ENCODE data around the gene SSR1. TPM values are rescaled to one million over a fixed set of nuclear protein-coding genes. Genes with fewer than 3 reads are reported as not detected.

Gene SSR1
- total and polyA plus RNA-seq, 9 of the 15 experiments (the other 6 are each of a cell fraction or from before 2014, with no cell fraction given): 87.7 to 220 (median 144) TPM

- Histone ChIP-seq H3K27ac (ENCODE audit: extremely low read depth, low read depth, low read length) (no peak overlapping the region), H3K79me2 (ENCODE audit: control insufficient read depth, insufficient read depth, low read length) (no peaks in the 10 kb centered on the region), H3K9ac (ENCODE audit: insufficient read depth in 1 of 2, low read depth in 2 of 2, low read length in 2 of 2) (no peak overlapping the region), H2AFZ (ENCODE audit: low read depth, low read length) (no peak overlapping the region), H3K4me3 (no peak overlapping the region), H3K4me2 (ENCODE audit: insufficient read depth, low read length) (no peak overlapping the region), H3K27me3 (ENCODE audit: control insufficient read depth in 2 of 2, insufficient read depth in 2 of 2, low read length in 2 of 2) (no peaks in the 10 kb centered on the region), H3K4me1 (replicated peaks in 1 of 2; ENCODE audit: control insufficient read depth in 2 of 2, insufficient read depth in 2 of 2, low read length in 2 of 2) (peaks cover 13 to 18% of the 10 kb centered on the region in 2 experiments; a peak in 4 of 5 replicates), H3K36me3 (ENCODE audit: control insufficient read depth, insufficient read depth, low read length) (peaks cover 65% of the 10 kb centered on the region), H4K20me1 (replicated peaks; ENCODE audit: control insufficient read depth, insufficient read depth, low read length) (peaks cover 3% of the 10 kb centered on the region; the same call in 1 of the 2 replicates), H3K9me3 (replicated peaks; ENCODE audit: control insufficient read depth, insufficient read depth, low read depth, low read length) (no peaks in the 10 kb centered on the region), H3K9me1 (ENCODE audit: control insufficient read depth, insufficient read depth, low read length) (no peaks in the 10 kb centered on the region)
- no peak for FAIRE-seq
- POLR2A ChIA-PET: no interaction called here
- in situ Hi-C loops (cut with MboI): no loop called here
- no peak for ATAC-seq
- CTCF ChIA-PET (ENCODE audit: low intra/inter-chr PET ratio): interaction anchor here (0.6 to 0.7 kb wide), 2 partner anchors 10 to 589 kb away, joined by 4 to 7 read pairs; no protein-coding TSS in a partner anchor
- DNase-seq (ENCODE audit: extremely low read depth in 1 of 4, low spot score in 3 of 4): no peak
- no peak for TF ChIP-seq ZNF583 (CRISPR knock-in tag; IDR thresholded peaks at IDR 0.05)
- no peak for TF ChIP-seq ZNF668 (CRISPR knock-in tag; IDR thresholded peaks at IDR 0.05)
- no peak for TF ChIP-seq NFATC3 (IDR thresholded peaks at IDR 0.05)
- no peak for TF ChIP-seq SREBF2 (CRISPR knock-in tag; IDR thresholded peaks at IDR 0.05)
- no peak for TF ChIP-seq ZSCAN29 (IDR thresholded peaks at IDR 0.05)
- no peak for TF ChIP-seq CBFA2T3 (IDR thresholded peaks at IDR 0.05)
- intact Hi-C loops (cut with micrococcal nuclease): no loop called here
- BruUV-seq (replicated peaks): no TSS peak
- WGBS (ENCODE audit: insufficient coverage, low coverage, missing lambda C conversion rate): 95% methylated on average over 8 of the region's 8 CpGs
Observed at GRCh38 chr6:7250812-7251211, 62.2 kb downstream of the SSR1 start.

DNA sequence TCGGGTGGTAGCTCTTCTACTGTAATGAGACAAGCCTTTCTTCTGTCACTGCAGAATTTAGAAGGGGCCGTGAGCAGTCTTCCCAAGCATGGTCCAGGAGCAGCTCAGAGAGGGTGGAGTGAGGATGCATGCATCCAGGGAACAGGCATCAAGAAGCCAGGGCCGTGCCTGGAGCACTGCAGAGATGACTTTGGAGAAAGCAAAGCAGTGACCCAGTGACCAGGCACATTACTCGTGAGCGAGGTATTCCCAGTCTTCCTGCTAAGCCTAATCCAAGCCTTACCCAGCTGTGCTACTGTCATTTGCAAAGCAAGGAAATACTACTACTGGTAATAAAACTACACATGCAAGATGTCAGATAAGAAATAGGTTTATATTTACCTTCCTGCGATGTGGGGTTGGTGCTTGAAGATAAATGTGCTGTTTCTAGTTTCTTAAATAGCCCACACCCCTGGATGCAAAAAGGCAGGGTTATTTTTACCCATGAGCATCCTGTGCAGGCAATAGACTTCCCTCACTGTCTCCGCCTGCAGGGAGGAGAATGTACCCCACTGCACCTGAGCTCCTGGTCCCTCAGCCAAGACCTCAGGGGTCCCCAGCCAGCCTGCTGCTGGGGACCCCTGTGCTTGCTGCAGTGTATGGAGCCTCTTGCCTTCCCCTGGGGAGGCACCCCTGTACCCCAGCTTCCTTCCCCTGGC, 62.9 kb downstream of the SSR1 start:
- Histone ChIP-seq H3K9me1 (ENCODE audit: control insufficient read depth, insufficient read depth, low read length) (no peaks in the 10 kb centered on the region), H3K79me2 (ENCODE audit: control insufficient read depth, insufficient read depth, low read length) (no peaks in the 10 kb centered on the region), H3K4me3 (no peak overlapping the region), H3K27ac (ENCODE audit: extremely low read depth, low read depth, low read length) (no peak overlapping the region), H3K36me3 (ENCODE audit: control insufficient read depth, insufficient read depth, low read length) (peaks cover 72% of the 10 kb centered on the region), H3K9ac (ENCODE audit: insufficient read depth in 1 of 2, low read depth in 2 of 2, low read length in 2 of 2) (no peak overlapping the region), H4K20me1 (replicated peaks; ENCODE audit: control insufficient read depth, insufficient read depth, low read length) (peaks cover 3% of the 10 kb centered on the region; the same call in 1 of the 2 replicates), H3K9me3 (replicated peaks; ENCODE audit: control insufficient read depth, insufficient read depth, low read depth, low read length) (no peaks in the 10 kb centered on the region), H3K4me1 (replicated peaks in 1 of 2; ENCODE audit: control insufficient read depth in 2 of 2, insufficient read depth in 2 of 2, low read length in 2 of 2) (peaks cover 9 to 15% of the 10 kb centered on the region in 2 experiments; a peak in 4 of 5 replicates), H3K4me2 (ENCODE audit: insufficient read depth, low read length) (no peak overlapping the region), H2AFZ (ENCODE audit: low read depth, low read length) (no peak overlapping the region), H3K27me3 (ENCODE audit: control insufficient read depth in 2 of 2, insufficient read depth in 2 of 2, low read length in 2 of 2) (no peaks in the 10 kb centered on the region)
- intact Hi-C loops (cut with micrococcal nuclease): loop anchor here (10.0 kb wide), 1 partner anchor 325 kb away; no protein-coding TSS in a partner anchor
- ATAC-seq (no peak), DNase-seq (ENCODE audit: extremely low read depth in 1 of 4, low spot score in 3 of 4) (no peak), FAIRE-seq (no peak)
- in situ Hi-C loops (cut with MboI): loop anchor here (25.0 kb wide), 1 partner anchor 563 kb away; no protein-coding TSS in a partner anchor
- BruUV-seq (replicated peaks): no TSS peak
- 78% methylated on average over 7 of the region's 7 CpGs for WGBS (ENCODE audit: insufficient coverage, low coverage, missing lambda C conversion rate)
- TF ChIP-seq SUPT5H (IDR thresholded peaks at IDR 0.05): 0 out of 2 replicates have a peak, but pooled peaks have one; percentile 17
- no peak for TF ChIP-seq SMAD3 (CRISPR knock-in tag; conservative IDR thresholded peaks at IDR 0.05)
- ChIA-PET CTCF (ENCODE audit: low intra/inter-chr PET ratio) (no interaction called here), POLR2A (interaction anchor here (0.8 to 2.0 kb wide), 2 partner anchors 9 to 273 kb away, joined by 3 to 5 read pairs; no protein-coding TSS in a partner anchor)
